Progenitor cell of endocrine pancreas (in vitro differentiated cells): ENCODE results near the gene L3MBTL4. TPM values are rescaled to one million over a fixed set of nuclear protein-coding genes. Genes with fewer than 3 reads are reported as not detected.

Experiments
- DNase-seq: peaks from one replicate; pipeline ENCODE4 v3.0.0; 2021; ENCODE audit warnings: low spot score; ENCODE audit not compliant: unreplicated experiment
- H3K27ac Mint-ChIP-seq: 2 replicates; pipeline ENCODE4 v1.8.0; 2021; ENCODE audit warnings: mild to moderate bottlenecking, moderate library complexity, mixed read lengths
- H3K27me3 Mint-ChIP-seq: 2 replicates; pipeline ENCODE4 v1.8.0; 2021; ENCODE audit warnings: mixed read lengths
- H3K36me3 Mint-ChIP-seq: 2 replicates; pipeline ENCODE4 v1.8.0; 2022; ENCODE audit warnings: mixed read lengths; ENCODE audit not compliant: insufficient read depth
- H3K4me1 Mint-ChIP-seq: 2 replicates; pipeline ENCODE4 v1.8.0; 2021; ENCODE audit warnings: low read depth, mixed read lengths
- H3K4me3 Mint-ChIP-seq: 2 replicates; pipeline ENCODE4 v1.8.0; 2021; ENCODE audit warnings: low read depth, mild to moderate bottlenecking, moderate library complexity, mixed read lengths
- H3K9me3 Mint-ChIP-seq: 2 replicates; pipeline ENCODE4 v1.8.0; 2021; ENCODE audit warnings: low read depth, mixed read lengths
- CTCF ChIP-seq: fragments of 200-600 bp; sonication (generic); IDR thresholded peaks from one replicate; pipeline ENCODE4 v1.5.0; 2021; ENCODE audit warnings: antibody characterized with exemption, mild to moderate bottlenecking; ENCODE audit not compliant: unreplicated experiment
- total RNA-seq: library from RNA; stranded (reverse); gene quantifications from 2 replicates; pipeline ENCODE4 v1.2.1, GENCODE V29; 2021

The L3MBTL4 gene
- total RNA-seq, 1 donor from 2014 or later = 8.0 TPM

- no peak for TF ChIP-seq CTCF
- Mint-ChIP-seq H3K4me1 (no peaks in the 10 kb centered on the region), H3K9me3 (peaks cover 4% of the 10 kb centered on the region), H3K4me3 (no peak overlapping the region), H3K27me3 (no peaks in the 10 kb centered on the region), H3K36me3 (no peaks in the 10 kb centered on the region), H3K27ac (no peak overlapping the region)
- DNase-seq = no peak
Measured at GRCh38 chr18:6333981-6334380, 80.7 kb downstream of the L3MBTL4 start.

- Mint-ChIP-seq H3K27me3 (no peaks in the 10 kb centered on the region), H3K27ac (no peak overlapping the region), H3K4me3 (no peak overlapping the region), H3K36me3 (no peaks in the 10 kb centered on the region), H3K4me1 (no peaks in the 10 kb centered on the region), H3K9me3 (peaks cover under 1% of the 10 kb centered on the region)
- no peak for DNase-seq
- TF ChIP-seq CTCF = no peak
Measured at GRCh38 chr18:6331872-6332271, 82.8 kb downstream of the L3MBTL4 start.

GRCh38 chr18:6330786-6331185 is 83.9 kb downstream of the L3MBTL4 start:
- no peak for TF ChIP-seq CTCF
- Mint-ChIP-seq H3K4me3 (no peak overlapping the region), H3K9me3 (no peaks in the 10 kb centered on the region), H3K27me3 (no peaks in the 10 kb centered on the region), H3K4me1 (no peaks in the 10 kb centered on the region), H3K36me3 (no peaks in the 10 kb centered on the region), H3K27ac (no peak overlapping the region)
- no peak for DNase-seq

- Mint-ChIP-seq H3K9me3 (peaks cover 7% of the 10 kb centered on the region), H3K27ac (no peak overlapping the region), H3K36me3 (no peaks in the 10 kb centered on the region), H3K4me1 (no peaks in the 10 kb centered on the region), H3K27me3 (no peaks in the 10 kb centered on the region), H3K4me3 (no peak overlapping the region)
- no peak for DNase-seq
- TF ChIP-seq CTCF = no peak
Measured at GRCh38 chr18:6328621-6329010, 86.1 kb downstream of the L3MBTL4 start.

GRCh38 chr18:6327895-6328620 is 86.7 kb downstream of the L3MBTL4 start:
- Mint-ChIP-seq H3K27me3 (no peaks in the 10 kb centered on the region), H3K9me3 (peaks cover 13% of the 10 kb centered on the region), H3K4me1 (no peaks in the 10 kb centered on the region), H3K36me3 (peaks cover 2% of the 10 kb centered on the region), H3K4me3 (no peak overlapping the region), H3K27ac (no peak overlapping the region)
- TF ChIP-seq CTCF = no peak
- no peak for DNase-seq
